Embryonic facial prominence (tissue), 1 donor: Measurements from ENCODE around the gene CAMK2A.

Experiments used
- DNase-seq: peaks from one replicate; pipeline ENCODE4 v3.0.0-alpha.2; 2016; ENCODE audit errors: extremely low spot score

Gene CAMK2A

GRCh38 chr5:150188146-150188842, 101.3 kb downstream of the CAMK2A start:
- no peak for DNase-seq

- DNase-seq, result no peak
These were observed 102.7 kb downstream of the CAMK2A start for GRCh38 chr5:150186897-150187296.

GRCh38 chr5:150186137-150186536, 103.4 kb downstream of the CAMK2A start:
- DNase-seq, result no peak

- DNase-seq, result no peak
These were observed 104.3 kb downstream of the CAMK2A start for GRCh38 chr5:150184990-150185912.

DNA sequence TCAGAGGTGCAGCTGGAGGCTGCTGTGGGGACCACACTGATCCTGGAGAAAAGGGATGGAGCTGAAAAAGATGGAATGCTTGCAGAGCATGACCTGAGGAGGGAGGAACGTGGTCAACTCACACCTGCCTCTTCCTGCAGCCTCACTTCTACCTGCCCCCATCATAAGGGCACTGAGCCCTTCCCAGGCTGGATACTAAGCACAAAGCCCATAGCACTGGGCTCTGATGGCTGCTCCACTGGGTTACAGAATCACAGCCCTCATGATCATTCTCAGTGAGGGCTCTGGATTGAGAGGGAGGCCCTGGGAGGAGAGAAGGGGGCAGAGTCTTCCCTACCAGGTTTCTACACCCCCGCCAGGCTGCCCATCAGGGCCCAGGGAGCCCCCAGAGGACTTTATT, 105.6 kb downstream of the CAMK2A start:
- no peak for DNase-seq

GRCh38 chr5:150183436-150183835, 106.1 kb downstream of the CAMK2A start:
- DNase-seq, result no peak

DNA sequence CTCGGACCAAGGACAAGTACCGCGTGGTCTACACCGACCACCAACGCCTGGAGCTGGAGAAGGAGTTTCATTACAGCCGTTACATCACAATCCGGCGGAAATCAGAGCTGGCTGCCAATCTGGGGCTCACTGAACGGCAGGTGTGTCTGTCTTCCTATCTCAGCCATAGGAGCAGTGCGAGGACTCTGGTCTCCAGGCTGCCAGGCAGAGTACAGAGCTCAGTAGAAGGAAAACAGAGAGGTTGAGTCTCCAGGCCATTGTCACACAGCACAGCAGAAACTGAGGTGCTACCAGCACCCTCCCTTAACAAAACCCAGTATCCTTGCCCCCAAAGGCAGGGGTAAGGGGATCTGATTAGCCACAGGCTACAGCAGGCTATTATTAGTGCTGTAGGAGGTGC, 106.8 kb downstream of the CAMK2A start:
- DNase-seq, result no peak

- no peak for DNase-seq
These were observed 107.6 kb downstream of the CAMK2A start for GRCh38 chr5:150181766-150182545.

DNA sequence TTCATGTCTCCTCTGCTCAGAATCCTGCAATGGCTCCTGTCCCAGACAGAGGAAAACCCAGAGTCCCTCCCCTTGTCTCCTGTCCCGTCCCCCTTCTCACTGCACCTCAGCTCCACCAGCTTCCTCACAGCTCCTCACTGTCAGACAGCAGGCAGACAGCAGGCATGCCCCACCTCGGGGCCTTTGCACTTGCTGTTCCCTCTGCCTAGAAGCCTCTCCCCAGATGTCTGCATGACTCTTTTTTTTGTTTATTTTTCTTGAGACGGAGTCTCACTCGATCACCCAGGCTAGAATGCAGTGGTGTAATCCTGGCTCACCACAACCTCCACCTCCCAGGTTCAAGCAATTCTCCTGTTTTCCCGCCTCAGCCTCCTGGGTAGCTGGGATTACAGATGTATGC, 108.5 kb downstream of the CAMK2A start:
- no peak for DNase-seq

DNA sequence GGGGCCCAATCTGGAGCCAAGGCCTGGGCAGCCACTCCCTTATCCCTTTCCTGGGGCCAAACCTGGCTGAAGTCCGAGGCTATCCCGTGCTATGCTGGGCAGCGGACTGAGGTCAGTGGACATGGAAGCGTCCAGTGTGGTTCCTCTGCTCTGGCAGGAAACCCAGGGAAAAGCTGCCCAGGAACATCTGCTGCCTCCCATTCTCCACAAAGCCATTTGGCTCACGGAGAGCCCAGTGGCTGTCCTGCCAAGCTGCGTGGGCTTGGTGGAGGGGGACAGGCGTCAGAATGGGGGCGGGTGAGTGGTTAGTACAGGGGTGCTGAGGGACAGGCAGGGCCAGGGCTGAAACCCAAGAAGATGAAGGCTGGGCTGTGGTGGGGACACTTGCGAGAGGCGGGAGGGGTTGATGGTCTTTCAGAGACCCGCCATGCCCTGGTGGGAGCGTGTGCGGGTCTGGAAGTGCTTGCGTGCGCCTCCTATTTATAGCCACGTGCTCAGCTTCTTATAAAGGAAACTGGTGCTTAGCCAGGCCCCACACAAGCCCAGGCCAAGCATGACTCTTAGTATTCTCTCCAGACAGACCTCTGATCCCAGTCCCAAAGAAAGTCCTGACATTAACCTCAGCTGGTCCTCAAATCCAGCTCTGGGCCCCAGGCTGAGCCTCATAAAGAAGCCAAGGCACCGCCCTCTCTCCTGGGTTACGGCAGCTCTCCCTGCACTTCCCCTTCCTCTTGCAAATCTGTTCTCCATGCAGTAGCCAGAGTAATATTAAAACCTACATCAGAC, 109.1 kb downstream of the CAMK2A start:
- no peak for DNase-seq

DNA sequence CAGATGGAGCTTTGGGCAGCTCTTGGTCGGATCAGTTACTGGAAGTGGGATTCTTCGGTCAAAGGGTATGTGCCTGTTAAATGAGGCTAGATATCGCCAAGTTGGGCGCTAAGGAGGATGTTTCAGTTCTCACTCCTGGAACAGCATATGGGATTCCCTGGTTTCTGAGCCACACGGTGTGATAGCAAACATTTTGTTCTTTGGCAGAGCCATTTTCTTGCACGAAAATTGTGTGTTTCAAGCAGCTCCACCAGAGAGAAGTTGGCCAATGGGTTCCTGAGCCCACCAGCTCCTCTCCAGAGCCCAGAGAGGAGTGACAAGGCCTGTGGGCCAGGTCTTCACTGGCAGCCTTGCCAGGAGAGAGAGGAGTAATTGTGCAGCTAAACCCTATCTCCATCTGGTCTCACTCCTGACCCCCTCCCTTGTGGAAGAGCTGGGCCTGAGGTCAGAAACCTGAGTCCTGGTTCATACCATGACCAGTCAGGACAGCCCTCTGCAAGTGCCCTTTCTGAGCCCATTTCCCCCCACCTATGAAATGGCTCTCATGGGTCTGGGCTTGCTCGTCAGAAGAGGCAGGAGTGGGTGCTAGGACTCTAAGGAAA, 110.5 kb downstream of the CAMK2A start:
- DNase-seq, result no peak

DNA sequence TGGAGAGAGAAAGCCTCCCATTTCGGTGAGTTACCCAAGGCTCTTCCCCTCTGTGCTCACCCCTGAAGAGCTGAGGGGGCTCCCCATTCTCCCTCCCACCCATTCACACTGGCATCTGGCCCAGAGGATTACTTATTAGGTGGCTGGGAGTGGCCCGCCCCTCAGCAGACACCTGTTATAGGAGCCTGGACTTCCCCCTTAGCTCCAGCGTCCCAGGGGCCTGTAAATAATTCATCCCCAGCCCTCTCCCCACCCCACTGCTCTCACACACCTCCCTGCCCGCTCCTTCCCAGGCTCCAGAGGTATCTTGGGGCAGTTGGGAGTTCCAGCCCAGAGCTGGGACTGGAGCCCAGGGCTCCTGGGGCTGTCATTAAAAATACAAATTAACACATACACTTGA, 111.3 kb downstream of the CAMK2A start:
- no peak for DNase-seq

GRCh38 chr5:150177721-150178120, 111.9 kb downstream of the CAMK2A start:
- no peak for DNase-seq

- DNase-seq, result no peak
These were observed 112.7 kb downstream of the CAMK2A start for GRCh38 chr5:150176745-150177477.

DNA sequence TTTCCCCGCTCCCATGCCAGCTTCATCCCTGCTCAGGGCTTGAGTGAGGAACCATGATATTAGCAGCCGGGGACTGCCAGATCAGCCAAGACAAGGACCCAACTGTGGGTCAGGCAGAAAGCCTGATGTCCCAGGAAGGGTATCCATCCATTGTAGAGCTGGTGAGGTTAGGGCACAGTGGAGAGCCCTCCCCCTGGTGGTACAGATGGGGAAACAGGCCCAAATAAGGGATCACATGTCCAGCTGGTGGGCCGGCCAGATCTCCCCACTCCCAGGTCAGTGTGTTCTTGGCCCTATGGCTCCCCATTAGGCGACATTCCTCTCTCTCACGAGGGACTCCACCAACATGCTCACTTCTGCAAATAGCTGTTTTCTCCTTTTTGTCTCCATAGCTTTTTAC, 114.0 kb downstream of the CAMK2A start:
- DNase-seq, result no peak

DNA sequence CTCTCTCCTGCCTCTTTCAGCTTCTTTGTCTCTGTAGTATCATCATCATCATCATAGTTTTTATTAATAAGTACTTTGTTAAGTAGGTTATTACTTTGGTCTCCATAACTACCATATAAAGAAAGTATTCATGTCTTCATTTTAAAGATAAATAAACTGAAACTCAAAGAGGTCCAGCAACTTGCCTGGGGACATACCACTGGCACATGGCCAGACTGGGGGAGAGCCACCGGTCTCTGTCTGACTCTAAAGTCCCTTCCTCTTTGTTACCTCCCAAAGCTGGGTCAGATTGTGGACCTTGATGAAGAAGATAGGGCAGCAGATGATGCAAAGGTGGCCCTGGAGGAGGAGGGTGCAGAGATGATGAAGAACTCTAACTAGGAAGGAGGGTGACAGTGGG, 114.5 kb downstream of the CAMK2A start:
- no peak for DNase-seq

- no peak for DNase-seq
These were observed 115.3 kb downstream of the CAMK2A start for GRCh38 chr5:150174285-150174684.

GRCh38 chr5:150173161-150173560, 116.4 kb downstream of the CAMK2A start:
- DNase-seq, result no peak

GRCh38 chr5:150172556-150172955, 117.0 kb downstream of the CAMK2A start:
- DNase-seq, result no peak

GRCh38 chr5:150172145-150172544, 117.4 kb downstream of the CAMK2A start:
- no peak for DNase-seq
